ENCODE results near the gene RBL2. TPM values are rescaled to one million over a fixed set of nuclear protein-coding genes. Genes with fewer than 3 reads are reported as not detected.
"Not testable (repeated sequence)": the region's sequence is repeated elsewhere in the genome, so short reads cannot be mapped to it uniquely, and the experiment has no call there.

Gene RBL2, protein sequence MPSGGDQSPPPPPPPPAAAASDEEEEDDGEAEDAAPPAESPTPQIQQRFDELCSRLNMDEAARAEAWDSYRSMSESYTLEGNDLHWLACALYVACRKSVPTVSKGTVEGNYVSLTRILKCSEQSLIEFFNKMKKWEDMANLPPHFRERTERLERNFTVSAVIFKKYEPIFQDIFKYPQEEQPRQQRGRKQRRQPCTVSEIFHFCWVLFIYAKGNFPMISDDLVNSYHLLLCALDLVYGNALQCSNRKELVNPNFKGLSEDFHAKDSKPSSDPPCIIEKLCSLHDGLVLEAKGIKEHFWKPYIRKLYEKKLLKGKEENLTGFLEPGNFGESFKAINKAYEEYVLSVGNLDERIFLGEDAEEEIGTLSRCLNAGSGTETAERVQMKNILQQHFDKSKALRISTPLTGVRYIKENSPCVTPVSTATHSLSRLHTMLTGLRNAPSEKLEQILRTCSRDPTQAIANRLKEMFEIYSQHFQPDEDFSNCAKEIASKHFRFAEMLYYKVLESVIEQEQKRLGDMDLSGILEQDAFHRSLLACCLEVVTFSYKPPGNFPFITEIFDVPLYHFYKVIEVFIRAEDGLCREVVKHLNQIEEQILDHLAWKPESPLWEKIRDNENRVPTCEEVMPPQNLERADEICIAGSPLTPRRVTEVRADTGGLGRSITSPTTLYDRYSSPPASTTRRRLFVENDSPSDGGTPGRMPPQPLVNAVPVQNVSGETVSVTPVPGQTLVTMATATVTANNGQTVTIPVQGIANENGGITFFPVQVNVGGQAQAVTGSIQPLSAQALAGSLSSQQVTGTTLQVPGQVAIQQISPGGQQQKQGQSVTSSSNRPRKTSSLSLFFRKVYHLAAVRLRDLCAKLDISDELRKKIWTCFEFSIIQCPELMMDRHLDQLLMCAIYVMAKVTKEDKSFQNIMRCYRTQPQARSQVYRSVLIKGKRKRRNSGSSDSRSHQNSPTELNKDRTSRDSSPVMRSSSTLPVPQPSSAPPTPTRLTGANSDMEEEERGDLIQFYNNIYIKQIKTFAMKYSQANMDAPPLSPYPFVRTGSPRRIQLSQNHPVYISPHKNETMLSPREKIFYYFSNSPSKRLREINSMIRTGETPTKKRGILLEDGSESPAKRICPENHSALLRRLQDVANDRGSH
- 67.0 TPM for polyA plus RNA-seq
- long read RNA-seq, donor 1, full-length matches to known transcripts: 4 of 9 reads
- long read RNA-seq, donor 1, partial matches to known transcripts: 5 of 9 reads
- long read RNA-seq, donor 1, other reads (novel, unspliced or antisense): 0 of 9 reads
- long read RNA-seq, donor 2, full-length matches to known transcripts: 8 of 110 reads
- long read RNA-seq, donor 2, partial matches to known transcripts: 102 of 110 reads
- long read RNA-seq, donor 2, other reads (novel, unspliced or antisense): 0 of 110 reads
- long read RNA-seq, donor 3: 0 reads
- long read RNA-seq, donor 4: 0 reads
- long read RNA-seq, donor 5, partial matches to known transcripts: 12 of 12 reads
- long read RNA-seq, donor 5, other reads (novel, unspliced or antisense): 0 of 12 reads
- long read RNA-seq, donor 6, full-length matches to known transcripts: 2 of 23 reads
- long read RNA-seq, donor 6, partial matches to known transcripts: 21 of 23 reads
- long read RNA-seq, donor 6, other reads (novel, unspliced or antisense): 0 of 23 reads
- long read RNA-seq, donor 7: 0 reads
- long read RNA-seq, donor 8, full-length matches to known transcripts: 1 of 26 reads
- long read RNA-seq, donor 8, partial matches to known transcripts: 25 of 26 reads
- long read RNA-seq, donor 8, other reads (novel, unspliced or antisense): 0 of 26 reads
- long read RNA-seq, donor 9, full-length matches to known transcripts: 2 of 7 reads
- long read RNA-seq, donor 9, partial matches to known transcripts: 5 of 7 reads
- long read RNA-seq, donor 9, other reads (novel, unspliced or antisense): 0 of 7 reads
- long read RNA-seq, donor 10, full-length matches to known transcripts: 6 of 94 reads
- long read RNA-seq, donor 10, partial matches to known transcripts: 81 of 94 reads
- long read RNA-seq, donor 10, other reads (novel, unspliced or antisense): 7 of 94 reads
- long read RNA-seq, donor 11: 0 reads

- H3K36me3 ChIP-seq (ENCODE audit: control insufficient read depth, insufficient read depth, low read length): peaks cover 2% of the 10 kb centered on the region
- H3K27ac ChIP-seq (ENCODE audit: low read length): peak within 1 kb of the TSS; percentile 93
- no peaks in the 10 kb centered on the region for H3K4me1 ChIP-seq (ENCODE audit: control insufficient read depth, insufficient read depth, low read length)
- no CpG with 5 or more reads among the region's 89 CpGs for WGBS (ENCODE audit: insufficient coverage, low lambda C conversion rate)
- peak within 1 kb of the TSS; percentile 82 for H3K4me3 ChIP-seq (ENCODE audit: low read length)
- peak; percentile 70 to 87 for DNase-seq
- no peaks in the 10 kb centered on the region for H3K27me3 ChIP-seq (ENCODE audit: control insufficient read depth, insufficient read depth, low read length)
- H3K9me3 ChIP-seq (ENCODE audit: control insufficient read depth, low read depth, low read length): no peaks in the 10 kb centered on the region
Measured at GRCh38 chr16:53434377-53435065, at the start of gene RBL2. Gene RBL2 (plus strand): TSS chr16:53434471. CDS start chr16:53434557, 86 bp downstream.

DNA sequence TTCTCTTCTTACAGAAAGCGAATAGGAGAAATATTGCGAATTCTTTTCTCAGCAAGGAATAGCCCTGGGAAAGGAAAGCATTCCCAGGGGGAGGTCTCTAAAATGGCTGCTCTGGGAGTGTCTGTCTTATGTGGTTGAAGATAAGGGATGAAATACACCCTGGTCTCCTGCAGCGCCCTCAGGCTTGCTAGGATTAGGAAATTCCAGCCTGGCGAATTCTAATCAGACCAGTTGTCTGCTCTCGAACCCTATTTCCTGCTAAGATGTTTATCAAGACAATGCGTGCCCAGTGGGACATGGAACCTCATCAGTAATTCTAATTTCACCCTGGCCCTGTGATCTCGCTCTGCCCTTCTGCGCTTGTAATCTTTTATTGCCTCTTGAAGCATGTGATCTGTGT, 49.7 kb upstream of the RBL2 start:
- H3K9me3 ChIP-seq (ENCODE audit: control insufficient read depth, low read depth, low read length); H3K27ac ChIP-seq (ENCODE audit: low read length); H3K36me3 ChIP-seq (ENCODE audit: control insufficient read depth, insufficient read depth, low read length); DNase-seq; H3K4me1 ChIP-seq (ENCODE audit: control insufficient read depth, insufficient read depth, low read length); H3K4me3 ChIP-seq (ENCODE audit: low read length); H3K27me3 ChIP-seq (ENCODE audit: control insufficient read depth, insufficient read depth, low read length): not testable (repeated sequence)
- WGBS (ENCODE audit: insufficient coverage, low lambda C conversion rate): 66% methylated on average over 3 of the region's 8 CpGs

DNA sequence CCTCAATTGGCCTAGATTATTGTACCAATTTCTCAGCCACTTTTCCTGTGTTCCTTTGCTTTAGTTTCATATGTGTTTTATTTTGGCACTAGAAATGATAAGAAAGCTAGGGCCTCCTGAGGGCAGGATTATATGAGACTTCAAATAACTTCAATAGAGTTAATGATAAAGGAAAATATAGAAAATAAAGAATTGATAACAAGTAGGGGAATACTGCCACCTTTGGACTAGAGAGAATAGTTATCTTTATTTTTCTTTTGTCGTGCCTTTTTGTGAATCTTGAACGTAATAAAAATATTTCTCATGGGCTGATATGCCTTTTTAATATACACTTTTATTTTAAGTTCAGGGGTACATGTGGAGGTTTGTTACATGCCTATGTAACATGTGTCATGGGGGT, 29.3 kb upstream of the RBL2 start:
- no peak overlapping the region for H3K4me3 ChIP-seq (ENCODE audit: low read length)
- no peak for DNase-seq
- H3K27ac ChIP-seq (ENCODE audit: low read length): no peak overlapping the region
- 58% methylated on average over 2 of the region's 2 CpGs for WGBS (ENCODE audit: insufficient coverage, low lambda C conversion rate)
- no peaks in the 10 kb centered on the region for H3K36me3 ChIP-seq (ENCODE audit: control insufficient read depth, insufficient read depth, low read length)
- H3K9me3 ChIP-seq (ENCODE audit: control insufficient read depth, low read depth, low read length): no peaks in the 10 kb centered on the region
- no peaks in the 10 kb centered on the region for H3K4me1 ChIP-seq (ENCODE audit: control insufficient read depth, insufficient read depth, low read length)
- no peaks in the 10 kb centered on the region for H3K27me3 ChIP-seq (ENCODE audit: control insufficient read depth, insufficient read depth, low read length)

DNA sequence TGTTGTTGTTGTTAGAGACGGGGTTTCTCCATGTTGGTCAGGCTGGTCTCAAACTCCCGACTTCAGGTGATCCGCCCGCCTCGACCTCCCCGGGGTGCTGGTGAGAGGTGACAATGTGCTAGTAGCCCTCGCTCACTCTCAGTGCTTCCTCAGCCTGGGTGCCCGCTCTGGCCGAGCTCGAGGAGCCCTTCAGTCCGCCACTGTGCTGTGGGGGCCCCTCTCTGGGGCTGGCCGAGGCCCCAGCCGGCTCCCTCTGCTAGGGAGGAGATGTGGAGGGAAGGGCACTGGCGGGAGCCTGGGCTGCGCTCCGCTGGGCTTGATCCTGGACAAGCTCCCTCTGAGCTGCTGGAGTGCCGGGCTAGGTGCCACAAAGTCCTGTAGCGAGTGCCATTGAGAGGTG, 21.7 kb upstream of the RBL2 start:
- H3K36me3 ChIP-seq (ENCODE audit: control insufficient read depth, insufficient read depth, low read length): no peaks in the 10 kb centered on the region
- no CpG with 5 or more reads among the region's 18 CpGs for WGBS (ENCODE audit: insufficient coverage, low lambda C conversion rate)
- H3K9me3 ChIP-seq (ENCODE audit: control insufficient read depth, low read depth, low read length): peaks cover 3% of the 10 kb centered on the region
- no peak overlapping the region for H3K4me3 ChIP-seq (ENCODE audit: low read length)
- H3K27me3 ChIP-seq (ENCODE audit: control insufficient read depth, insufficient read depth, low read length): no peaks in the 10 kb centered on the region
- no peak overlapping the region for H3K27ac ChIP-seq (ENCODE audit: low read length)
- DNase-seq: no peak
- no peaks in the 10 kb centered on the region for H3K4me1 ChIP-seq (ENCODE audit: control insufficient read depth, insufficient read depth, low read length)

DNA sequence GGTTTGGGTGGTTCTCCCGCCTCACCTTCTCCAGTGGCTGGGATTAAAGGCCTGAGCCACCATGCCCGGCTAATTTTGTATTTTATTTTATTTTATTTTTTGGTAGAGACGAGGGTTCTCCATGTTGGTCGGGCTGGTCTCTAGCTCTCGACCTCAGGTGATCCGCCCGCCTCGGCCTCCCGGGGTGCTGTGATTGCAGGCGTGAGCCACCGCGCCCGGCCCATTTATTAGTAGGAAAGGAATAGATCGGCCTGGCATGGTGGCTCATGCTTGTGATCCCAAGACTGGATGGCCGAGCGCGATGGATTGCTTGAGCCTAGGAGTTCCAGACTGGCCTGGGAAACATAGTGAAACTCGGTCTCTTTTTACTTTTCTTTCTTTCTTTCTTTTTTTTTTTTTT, 20.4 kb upstream of the RBL2 start:
- no peaks in the 10 kb centered on the region for H3K4me1 ChIP-seq (ENCODE audit: control insufficient read depth, insufficient read depth, low read length)
- peaks cover 3% of the 10 kb centered on the region for H3K9me3 ChIP-seq (ENCODE audit: control insufficient read depth, low read depth, low read length)
- H3K36me3 ChIP-seq (ENCODE audit: control insufficient read depth, insufficient read depth, low read length): no peaks in the 10 kb centered on the region
- H3K4me3 ChIP-seq (ENCODE audit: low read length): no peak overlapping the region
- H3K27ac ChIP-seq (ENCODE audit: low read length): no peak overlapping the region
- no peaks in the 10 kb centered on the region for H3K27me3 ChIP-seq (ENCODE audit: control insufficient read depth, insufficient read depth, low read length)
- no peak for DNase-seq
- whole genome bisulfite sequencing (ENCODE audit: insufficient coverage, low lambda C conversion rate): 95% methylated on average over 4 of the region's 18 CpGs

DNA sequence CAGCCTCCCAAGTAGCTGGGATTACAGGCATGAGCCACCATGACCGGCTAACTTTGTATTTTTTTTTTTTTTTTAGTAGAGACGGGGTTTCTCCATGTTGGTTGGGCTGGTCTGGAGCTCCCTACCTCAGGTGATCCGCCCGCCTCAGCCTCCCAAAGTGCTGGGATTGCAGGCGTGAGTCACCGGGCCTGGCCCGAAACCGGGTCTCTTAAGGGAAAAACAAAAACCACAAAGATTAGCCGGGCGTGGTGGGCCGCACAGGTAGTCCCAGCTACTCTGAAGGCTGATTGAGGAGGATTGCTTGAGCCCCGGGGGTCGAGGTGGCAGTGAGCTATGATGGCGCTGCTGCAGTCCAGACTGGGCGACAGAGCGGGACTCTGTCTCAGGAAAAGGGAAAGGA, 19.9 kb upstream of the RBL2 start:
- Histone ChIP-seq H3K9me3 (ENCODE audit: control insufficient read depth, low read depth, low read length) (peaks cover 3% of the 10 kb centered on the region), H3K4me3 (ENCODE audit: low read length) (no peak overlapping the region), H3K27ac (ENCODE audit: low read length) (no peak overlapping the region), H3K27me3 (ENCODE audit: control insufficient read depth, insufficient read depth, low read length) (no peaks in the 10 kb centered on the region), H3K36me3 (ENCODE audit: control insufficient read depth, insufficient read depth, low read length) (no peaks in the 10 kb centered on the region), H3K4me1 (ENCODE audit: control insufficient read depth, insufficient read depth, low read length) (no peaks in the 10 kb centered on the region)
- DNase-seq: no peak
- 97% methylated on average over 6 of the region's 16 CpGs for WGBS (ENCODE audit: insufficient coverage, low lambda C conversion rate)

- 50% methylated on average over 1 of the region's 4 CpGs for WGBS (ENCODE audit: insufficient coverage, low lambda C conversion rate)
- Histone ChIP-seq H3K4me3 (ENCODE audit: low read length) (no peak overlapping the region), H3K4me1 (ENCODE audit: control insufficient read depth, insufficient read depth, low read length) (no peaks in the 10 kb centered on the region), H3K27ac (ENCODE audit: low read length) (no peak overlapping the region), H3K9me3 (ENCODE audit: control insufficient read depth, low read depth, low read length) (peaks cover 3% of the 10 kb centered on the region), H3K36me3 (ENCODE audit: control insufficient read depth, insufficient read depth, low read length) (no peaks in the 10 kb centered on the region), H3K27me3 (ENCODE audit: control insufficient read depth, insufficient read depth, low read length) (no peaks in the 10 kb centered on the region)
- no peak for DNase-seq
Measured at GRCh38 chr16:53415504-53415903, 18.8 kb upstream of the RBL2 start.

- H3K9me3 ChIP-seq (ENCODE audit: control insufficient read depth, low read depth, low read length): peaks cover 8% of the 10 kb centered on the region
- H3K27me3 ChIP-seq (ENCODE audit: control insufficient read depth, insufficient read depth, low read length): no peaks in the 10 kb centered on the region
- H3K27ac ChIP-seq (ENCODE audit: low read length): no peak overlapping the region
- WGBS (ENCODE audit: insufficient coverage, low lambda C conversion rate): 77% methylated on average over 2 of the region's 4 CpGs
- H3K4me3 ChIP-seq (ENCODE audit: low read length): no peak overlapping the region
- H3K36me3 ChIP-seq (ENCODE audit: control insufficient read depth, insufficient read depth, low read length): no peaks in the 10 kb centered on the region
- DNase-seq: no peak
- H3K4me1 ChIP-seq (ENCODE audit: control insufficient read depth, insufficient read depth, low read length): no peaks in the 10 kb centered on the region
Measured at GRCh38 chr16:53417011-53417410, 17.3 kb upstream of the RBL2 start.

DNA sequence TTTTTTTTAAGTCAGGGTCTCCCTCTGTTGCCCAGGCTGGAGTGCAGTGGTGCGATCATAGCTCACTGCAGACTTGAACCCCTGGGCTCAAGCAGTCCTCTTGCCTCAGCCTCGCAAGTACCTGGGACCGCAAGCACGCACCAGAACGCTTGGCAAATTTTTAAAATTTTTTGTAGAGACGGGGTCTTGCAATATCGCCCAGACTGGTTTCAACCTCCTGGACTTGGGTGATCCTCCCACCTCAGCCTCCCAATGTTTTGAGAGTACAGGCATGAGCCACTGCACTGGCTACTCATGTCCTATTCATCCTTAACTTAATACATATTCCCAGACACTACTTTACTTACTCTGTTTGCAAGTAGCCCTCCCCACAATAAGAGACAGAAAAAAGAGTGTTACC, 16.3 kb upstream of the RBL2 start:
- no peaks in the 10 kb centered on the region for H3K27me3 ChIP-seq (ENCODE audit: control insufficient read depth, insufficient read depth, low read length)
- peaks cover 6% of the 10 kb centered on the region for H3K9me3 ChIP-seq (ENCODE audit: control insufficient read depth, low read depth, low read length)
- no peaks in the 10 kb centered on the region for H3K36me3 ChIP-seq (ENCODE audit: control insufficient read depth, insufficient read depth, low read length)
- DNase-seq: no peak
- H3K4me1 ChIP-seq (ENCODE audit: control insufficient read depth, insufficient read depth, low read length): no peaks in the 10 kb centered on the region
- no peak overlapping the region for H3K4me3 ChIP-seq (ENCODE audit: low read length)
- H3K27ac ChIP-seq (ENCODE audit: low read length): no peak overlapping the region
- WGBS (ENCODE audit: insufficient coverage, low lambda C conversion rate): no CpG with 5 or more reads among the region's 7 CpGs
